ENCODE data around the gene TMEM259. TPM values are rescaled to one million over a fixed set of nuclear protein-coding genes. Genes with fewer than 3 reads are reported as not detected.

The TMEM259 gene
- total RNA-seq, 1 donor from 2014 or later: 232 TPM

GRCh38 chr19:1017115-1017905 lies 3.6 kb downstream of the TMEM259 start:
- peaks cover 2% of the 10 kb centered on the region for H3K36me3 Mint-ChIP-seq

GRCh38 chr19:1016647-1017114 lies 4.2 kb downstream of the TMEM259 start:
- Mint-ChIP-seq H3K27me3 (ENCODE audit: low read depth) (peaks cover 2% of the 10 kb centered on the region), H3K4me1 (peaks cover 27% of the 10 kb centered on the region), H3K27ac (peak overlapping the region; percentile 60), H3K9me3 (no peaks in the 10 kb centered on the region), H3K36me3 (peaks cover 2% of the 10 kb centered on the region), H3K4me3 (peak overlapping the region; percentile 17)
- no peak for TF ChIP-seq CTCF (IDR thresholded peaks at IDR 0.05; ENCODE audit: unreplicated experiment)
- DNase-seq (ENCODE audit: low spot score in 2 of 2, unreplicated experiment in 2 of 2): no peak

More at GRCh38 chr19:1017115-1017905, 3.6 kb downstream of the TMEM259 start:
- Mint-ChIP-seq H3K9me3 (no peaks in the 10 kb centered on the region), H3K27ac (peak overlapping the region; percentile 60), H3K4me1 (peaks cover 27% of the 10 kb centered on the region), H3K4me3 (peak overlapping the region; percentile 17), H3K27me3 (ENCODE audit: low read depth) (peaks cover 2% of the 10 kb centered on the region)
- no peak for TF ChIP-seq CTCF (IDR thresholded peaks at IDR 0.05; ENCODE audit: unreplicated experiment)
- DNase-seq (ENCODE audit: low spot score in 2 of 2, unreplicated experiment in 2 of 2): no peak

DNA sequence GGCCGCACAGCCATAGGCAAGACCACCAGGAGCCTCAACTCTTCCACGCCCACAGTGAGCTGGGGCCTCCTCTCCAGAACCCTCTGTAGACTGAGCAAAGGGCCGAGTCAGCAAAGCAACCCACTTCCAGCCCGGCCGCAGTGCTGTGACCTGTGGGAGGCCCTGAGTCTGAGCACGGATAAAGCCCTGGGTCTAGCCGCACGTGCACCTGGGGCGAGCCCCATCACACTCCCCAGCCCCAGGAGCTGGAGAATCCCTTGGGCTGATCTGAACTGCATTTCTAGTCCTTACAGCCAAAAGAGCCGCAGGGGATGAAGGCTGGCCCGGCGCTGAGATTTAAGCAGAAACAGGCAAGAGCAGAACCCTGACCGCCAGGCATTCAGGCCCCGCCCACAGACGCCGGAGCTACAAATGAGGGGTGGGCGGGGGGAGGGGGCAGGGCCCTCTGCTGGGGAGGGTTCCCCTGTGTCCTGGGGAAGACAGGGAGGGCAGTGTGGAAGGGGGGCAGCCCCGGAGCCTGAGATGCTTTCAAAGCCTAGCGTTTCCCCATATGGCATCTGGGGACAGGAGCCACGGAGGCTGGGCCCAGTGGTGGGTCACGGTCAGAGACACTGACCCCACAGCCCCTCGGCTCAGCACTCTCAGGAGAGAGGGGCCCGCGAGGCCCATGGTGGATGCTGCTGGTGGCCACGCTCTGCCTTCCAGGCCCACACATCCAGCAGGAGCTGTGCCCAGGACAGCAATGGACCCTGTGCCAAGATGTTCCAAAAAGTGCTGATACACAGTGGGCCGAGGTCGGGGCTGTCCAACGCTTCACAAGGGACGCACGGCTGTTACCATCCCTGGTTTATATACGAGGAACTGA lies 4.9 kb downstream of the TMEM259 start:
- H3K27ac Mint-ChIP-seq: no peak overlapping the region
- H3K9me3 Mint-ChIP-seq: no peaks in the 10 kb centered on the region
- H3K4me1 Mint-ChIP-seq: peaks cover 27% of the 10 kb centered on the region
- TF ChIP-seq CTCF (IDR thresholded peaks at IDR 0.05; ENCODE audit: unreplicated experiment): no peak
- H3K27me3 Mint-ChIP-seq (ENCODE audit: low read depth): no peaks in the 10 kb centered on the region
- no peak for DNase-seq (ENCODE audit: low spot score in 2 of 2, unreplicated experiment in 2 of 2)
- peaks cover 2% of the 10 kb centered on the region for H3K36me3 Mint-ChIP-seq
- no peak overlapping the region for H3K4me3 Mint-ChIP-seq

DNA sequence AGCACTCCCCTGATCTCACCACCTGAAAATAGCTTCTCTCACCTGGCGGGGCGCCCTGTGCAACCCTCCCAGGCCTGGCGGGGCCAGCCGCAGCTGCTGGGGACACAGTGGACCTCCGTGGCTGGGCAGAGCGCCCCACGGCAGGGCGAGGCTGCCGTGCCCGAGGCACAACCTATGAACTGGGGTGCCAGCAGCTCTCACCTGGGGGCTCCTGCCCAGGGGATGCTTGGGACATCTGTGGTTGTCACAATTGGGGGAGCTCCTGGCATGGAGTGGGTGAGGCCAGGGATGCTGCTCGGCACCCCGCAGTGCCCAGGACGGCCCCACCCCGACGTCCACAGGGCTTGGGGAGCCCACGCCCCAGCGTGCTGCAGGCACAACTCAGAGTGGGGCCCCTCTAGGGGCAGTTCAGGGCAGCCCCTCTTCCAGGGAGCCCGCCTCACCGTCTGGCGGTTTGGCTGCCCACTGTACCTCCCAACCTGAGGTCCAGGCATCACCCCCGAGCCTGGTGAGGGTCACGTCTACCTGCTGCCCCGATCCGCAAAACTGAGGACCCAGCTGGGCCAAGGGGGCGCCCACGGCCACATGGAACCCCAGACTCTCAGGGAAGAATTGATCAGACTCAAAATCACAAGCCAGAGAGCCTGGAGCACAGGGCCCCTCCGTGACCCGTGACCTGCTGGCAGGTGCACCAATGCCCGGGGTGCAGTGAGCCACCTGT lies 5.7 kb downstream of the TMEM259 start:
- DNase-seq (ENCODE audit: low spot score in 2 of 2, unreplicated experiment in 2 of 2): no peak
- H3K36me3 Mint-ChIP-seq: peaks cover 2% of the 10 kb centered on the region
- TF ChIP-seq CTCF (IDR thresholded peaks at IDR 0.05; ENCODE audit: unreplicated experiment): no peak
- peaks cover 27% of the 10 kb centered on the region for H3K4me1 Mint-ChIP-seq
- H3K4me3 Mint-ChIP-seq: no peak overlapping the region
- no peaks in the 10 kb centered on the region for H3K27me3 Mint-ChIP-seq (ENCODE audit: low read depth)
- H3K27ac Mint-ChIP-seq: no peak overlapping the region
- H3K9me3 Mint-ChIP-seq: no peaks in the 10 kb centered on the region

Data from mesothelial cell of epicardium (in vitro differentiated cells).